Caco-2 (cell line): Measurements from ENCODE around the gene CTIF. TPM values are rescaled to one million over a fixed set of nuclear protein-coding genes. Genes with fewer than 3 reads are reported as not detected.

Source experiments
- BruUV-seq: library from RNA; stranded (reverse); fragments of 400-500 nt; replicated peaks from 2 replicates; lab custom pipeline; 2021; lab: Mats Ljungman, UMichigan
- CTCF ChIA-PET: fragments of 300-600 bp; sonication (Branson Sonifier 250); formaldehyde crosslinking; loops from one replicate; lab custom pipeline; 2022; ENCODE audit warnings: antibody characterized with exemption; lab: Charles Lee
- POLR2A ChIA-PET: fragments of 300-600 bp; sonication (Branson Sonifier 250); formaldehyde crosslinking; loops from one replicate; lab custom pipeline; 2022; ENCODE audit warnings: antibody characterized with exemption; lab: Charles Lee
- DNase-seq, 2 experiments: peaks; one replicate each; pipeline versions ENCODE4 v3.0.0 to v3.0.0-alpha.2; 2020 to 2022
- H3K27me3 ChIP-seq: replicated peaks from 2 replicates; pipeline ENCODE4 v1.6.0; 2011; ENCODE audit warnings: low read length; ENCODE audit not compliant: control insufficient read depth, insufficient read depth
- H3K36me3 ChIP-seq: 2 replicates; pipeline ENCODE4 v1.5.1; 2011; ENCODE audit warnings: low read length; ENCODE audit not compliant: control insufficient read depth, insufficient read depth
- H3K4me1 ChIP-seq: fragments of 250-450 bp; sonication (Bioruptor Pico); 2 replicates; pipeline ENCODE4 v1.5.1; 2020; ENCODE audit warnings: mild to moderate bottlenecking
- H3K4me3 ChIP-seq: 2 replicates; pipeline ENCODE4 v1.5.1; 2011; ENCODE audit warnings: low read depth, mild to moderate bottlenecking, control low read depth, low read length
- H3K9me3 ChIP-seq: fragments of 250-450 bp; sonication (Bioruptor Pico); 2 replicates; pipeline ENCODE4 v1.5.1; 2020; ENCODE audit warnings: mild to moderate bottlenecking, moderate library complexity
- H3K27ac Mint-ChIP-seq: one replicate; pipeline ENCODE4 v1.8.0; 2022; ENCODE audit warnings: mixed read lengths; ENCODE audit not compliant: unreplicated experiment
- H3K27me3 Mint-ChIP-seq: one replicate; pipeline ENCODE4 v1.8.0; 2022; ENCODE audit warnings: mixed read lengths; ENCODE audit not compliant: insufficient read depth, unreplicated experiment
- H3K36me3 Mint-ChIP-seq: one replicate; pipeline ENCODE4 v1.8.0; 2022; ENCODE audit warnings: mild to moderate bottlenecking, mixed read lengths; ENCODE audit not compliant: insufficient read depth, unreplicated experiment
- H3K4me1 Mint-ChIP-seq: one replicate; pipeline ENCODE4 v1.8.0; 2022; ENCODE audit warnings: low read depth, mixed read lengths; ENCODE audit not compliant: unreplicated experiment
- H3K4me3 Mint-ChIP-seq: one replicate; pipeline ENCODE4 v1.8.0; 2022; ENCODE audit warnings: mild to moderate bottlenecking, moderate library complexity, mixed read lengths; ENCODE audit not compliant: unreplicated experiment
- H3K9me3 Mint-ChIP-seq: one replicate; pipeline ENCODE4 v1.8.0; 2022; ENCODE audit warnings: mixed read lengths; ENCODE audit not compliant: unreplicated experiment
- CTCF ChIP-seq, 2 experiments: fragments of 200-600 bp in 1 of 2; IDR thresholded peaks; 1 replicate in 1 of 2; 2 replicates in 1 of 2; pipeline versions ENCODE4 v1.5.1 to v1.8.0; 2011 to 2022; ENCODE audit warnings: antibody characterized with exemption in 1 of 2, control low read depth in 1 of 2, inconsistent platforms in 1 of 2, low read depth in 1 of 2, low read length in 1 of 2, mild to moderate bottlenecking in 1 of 2, moderate library complexity in 1 of 2; ENCODE audit not compliant: insufficient read depth in 1 of 2, severe bottlenecking in 1 of 2, unreplicated experiment in 1 of 2
- intact Hi-C: fragments of 100-400 bp; cut with micrococcal nuclease; formaldehyde crosslinking; loops from one replicate; pipeline ENCODE4 v1.10.0; 2022; ENCODE audit not compliant: unreplicated experiment
- total RNA-seq: library from RNA; stranded (reverse); gene quantifications from 2 replicates; pipeline ENCODE4 v1.2.3, GENCODE V29; 2022

Gene CTIF
- total RNA-seq, 1 experiment from 2014 or later = 19.9 TPM

GRCh38 chr18:48787203-48788151 is 248.6 kb downstream of the CTIF start:
- peaks cover 18% of the 10 kb centered on the region for H3K36me3 Mint-ChIP-seq
- H3K4me1 Mint-ChIP-seq = no peaks in the 10 kb centered on the region
- no peak overlapping the region for H3K27ac Mint-ChIP-seq
- CTCF ChIA-PET = no interaction called here
- no peak for DNase-seq
- Histone ChIP-seq H3K4me3 (no peak overlapping the region), H3K27me3 (no peaks in the 10 kb centered on the region), H3K36me3 (no peaks in the 10 kb centered on the region), H3K4me1 (peaks cover 1% of the 10 kb centered on the region; the same call in 1 of the 2 replicates), H3K9me3 (no peaks in the 10 kb centered on the region)
- no TSS peak for BruUV-seq
- H3K27me3 Mint-ChIP-seq = no peaks in the 10 kb centered on the region
- no peak overlapping the region for H3K4me3 Mint-ChIP-seq
- POLR2A ChIA-PET = no interaction called here
- TF ChIP-seq CTCF (IDR thresholded peaks at IDR 0.05; ENCODE audit: insufficient read depth in 1 of 2, low read depth in 1 of 2, low read length in 1 of 2, severe bottlenecking in 1 of 2, unreplicated experiment in 1 of 2) = no peak
- H3K9me3 Mint-ChIP-seq = peaks cover 6% of the 10 kb centered on the region
- intact Hi-C loops = loop anchor here (10.0 kb wide), 1 partner anchor 157 kb away; no protein-coding TSS in a partner anchor

- H3K4me1 Mint-ChIP-seq = no peaks in the 10 kb centered on the region
- no peak for DNase-seq
- H3K27me3 ChIP-seq = no peaks in the 10 kb centered on the region
- H3K4me3 Mint-ChIP-seq = no peak overlapping the region
- H3K27me3 Mint-ChIP-seq = no peaks in the 10 kb centered on the region
- intact Hi-C loops = loop anchor here (10.0 kb wide), 1 partner anchor 156 kb away; no protein-coding TSS in a partner anchor
- CTCF ChIA-PET = no interaction called here
- no peaks in the 10 kb centered on the region for H3K36me3 ChIP-seq
- POLR2A ChIA-PET = no interaction called here
- no peak overlapping the region for H3K27ac Mint-ChIP-seq
- BruUV-seq = no TSS peak
- H3K9me3 Mint-ChIP-seq = peaks cover 6% of the 10 kb centered on the region
- no peak overlapping the region for H3K4me3 ChIP-seq
- no peaks in the 10 kb centered on the region for H3K4me1 ChIP-seq
- no peaks in the 10 kb centered on the region for H3K9me3 ChIP-seq
- H3K36me3 Mint-ChIP-seq = peaks cover 18% of the 10 kb centered on the region
- no peak for TF ChIP-seq CTCF (IDR thresholded peaks at IDR 0.05; ENCODE audit: insufficient read depth in 1 of 2, low read depth in 1 of 2, low read length in 1 of 2, severe bottlenecking in 1 of 2, unreplicated experiment in 1 of 2)
Observed at GRCh38 chr18:48788373-48788772, 249.5 kb downstream of the CTIF start.

GRCh38 chr18:48789259-48789812 is 250.5 kb downstream of the CTIF start:
- POLR2A ChIA-PET = no interaction called here
- no peak overlapping the region for H3K4me3 ChIP-seq
- intact Hi-C loops = loop anchor here (10.0 kb wide), 1 partner anchor 155 kb away; no protein-coding TSS in a partner anchor
- no peaks in the 10 kb centered on the region for H3K36me3 ChIP-seq
- no peaks in the 10 kb centered on the region for H3K9me3 ChIP-seq
- CTCF ChIA-PET = no interaction called here
- TF ChIP-seq CTCF (IDR thresholded peaks at IDR 0.05; ENCODE audit: insufficient read depth in 1 of 2, low read depth in 1 of 2, low read length in 1 of 2, severe bottlenecking in 1 of 2, unreplicated experiment in 1 of 2) = no peak
- Mint-ChIP-seq H3K27me3 (no peaks in the 10 kb centered on the region), H3K36me3 (peaks cover 12% of the 10 kb centered on the region), H3K27ac (no peak overlapping the region), H3K4me3 (no peak overlapping the region), H3K9me3 (peaks cover 6% of the 10 kb centered on the region), H3K4me1 (no peaks in the 10 kb centered on the region)
- no peaks in the 10 kb centered on the region for H3K4me1 ChIP-seq
- H3K27me3 ChIP-seq = no peaks in the 10 kb centered on the region
- BruUV-seq = no TSS peak
- no peak for DNase-seq
